Right ventricle myocardium superior (tissue), 1 donor: Measurements from ENCODE around the gene RAB20. TPM values are rescaled to one million over a fixed set of nuclear protein-coding genes. Genes with fewer than 3 reads are reported as not detected.
"Not testable (repeated sequence)": the region's sequence is repeated elsewhere in the genome, so short reads cannot be mapped to it uniquely, and the experiment has no call there.

Source experiments
- ATAC-seq: fragments of 200-7000 bp; cut with Tn5 transposase; one replicate; pipeline ENCODE4 v1.9.1; 2020; ENCODE audit warnings: mild to moderate bottlenecking; ENCODE audit not compliant: poor library complexity
- DNase-seq: peaks from one replicate; pipeline ENCODE4 v3.0.0-alpha.2; 2020
- intact Hi-C: fragments of 100-400 bp; cut with DNase I; formaldehyde crosslinking; loops from one replicate; pipeline ENCODE4 v1.11.2; 2022
- total RNA-seq: library from RNA; stranded (reverse); fragmentation: NEBNext Ultra II Directional; extraction: Animal tissue kit (Norgen Biotek cat#: 25700); gene quantifications from one replicate; pipeline ENCODE4 v1.2.1, GENCODE V29; 2021
- donor health status: DM: no; HTN: yes; CAD: no; lungs with severe emphysema.

Gene RAB20
- total RNA-seq, 1 donor from 2014 or later, result 10.0 TPM

DNA sequence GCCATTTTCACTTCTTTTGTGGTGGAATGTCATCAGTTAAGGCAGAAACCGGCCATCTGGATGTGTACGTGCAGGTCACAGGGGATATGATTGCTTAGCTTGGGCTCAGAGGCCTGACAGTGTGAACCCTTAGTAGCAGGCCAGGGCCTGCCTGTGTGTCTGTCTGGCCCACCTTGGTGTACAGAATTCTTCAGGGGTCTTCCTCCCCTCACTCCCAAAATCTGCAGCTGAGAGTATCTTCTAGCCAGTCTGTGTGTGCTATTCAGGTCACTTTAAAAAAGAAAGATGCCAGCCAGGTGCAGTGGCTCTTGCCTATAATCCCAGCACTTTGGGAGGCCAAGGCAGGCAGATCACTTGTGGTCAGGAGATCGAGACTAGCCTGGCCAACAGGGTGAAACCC lies 74.6 kb downstream of the RAB20 start:
- intact Hi-C loops, ATAC-seq, DNase-seq: not testable (repeated sequence)

DNA sequence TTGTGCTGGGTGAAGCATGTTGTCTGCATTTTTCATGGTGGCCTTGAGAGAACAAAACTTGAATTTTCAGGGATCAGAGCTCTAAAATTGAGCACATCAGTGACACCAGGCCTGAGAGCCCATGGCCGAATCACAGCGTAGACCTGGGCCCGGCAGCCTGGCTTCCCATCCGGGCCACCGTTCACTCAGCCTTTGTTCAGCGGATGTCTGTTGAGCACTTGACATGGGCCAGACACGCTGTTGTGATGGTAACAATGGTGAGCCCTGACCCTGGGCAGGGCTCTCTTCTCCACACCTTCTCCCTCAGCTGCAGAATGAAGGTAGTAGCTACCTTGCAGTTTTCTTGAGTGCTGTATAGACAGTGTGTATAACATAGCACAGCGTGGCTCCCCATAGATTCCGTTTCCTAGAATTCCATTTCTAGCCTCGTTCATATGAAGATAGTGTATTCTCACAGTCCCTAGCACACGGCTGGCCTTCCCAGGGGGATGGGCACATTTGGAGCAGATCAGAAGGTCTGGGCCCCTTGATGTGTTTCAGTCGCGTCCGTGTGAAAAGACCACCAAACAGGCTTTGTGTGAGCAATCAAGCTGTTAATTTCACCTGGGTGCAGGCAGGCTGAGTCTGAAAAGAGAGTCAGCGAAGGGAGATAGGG lies 75.3 kb downstream of the RAB20 start:
- ATAC-seq (no peak), DNase-seq (no peak)
- intact Hi-C loops, result no loop called here

DNA sequence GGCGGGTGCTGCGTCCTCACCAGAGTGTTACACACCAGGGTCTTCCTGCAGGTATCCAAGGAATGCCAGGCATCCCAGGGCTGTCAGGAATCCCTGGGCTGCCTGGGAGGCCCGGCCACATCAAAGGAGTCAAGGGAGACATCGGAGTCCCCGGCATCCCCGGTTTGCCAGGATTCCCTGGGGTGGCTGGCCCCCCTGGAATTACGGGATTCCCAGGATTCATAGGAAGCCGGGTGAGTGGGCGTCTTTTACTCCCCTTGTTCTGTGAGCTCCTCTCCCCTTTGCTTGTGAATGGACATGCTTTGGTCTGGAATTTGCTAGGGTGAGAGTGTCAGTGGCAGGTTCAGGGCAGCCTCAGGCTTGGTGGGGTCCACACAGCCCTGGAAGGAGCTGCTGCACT lies 75.9 kb downstream of the RAB20 start:
- DNase-seq (no peak), ATAC-seq (no peak)
- intact Hi-C loops, result no loop called here

DNA sequence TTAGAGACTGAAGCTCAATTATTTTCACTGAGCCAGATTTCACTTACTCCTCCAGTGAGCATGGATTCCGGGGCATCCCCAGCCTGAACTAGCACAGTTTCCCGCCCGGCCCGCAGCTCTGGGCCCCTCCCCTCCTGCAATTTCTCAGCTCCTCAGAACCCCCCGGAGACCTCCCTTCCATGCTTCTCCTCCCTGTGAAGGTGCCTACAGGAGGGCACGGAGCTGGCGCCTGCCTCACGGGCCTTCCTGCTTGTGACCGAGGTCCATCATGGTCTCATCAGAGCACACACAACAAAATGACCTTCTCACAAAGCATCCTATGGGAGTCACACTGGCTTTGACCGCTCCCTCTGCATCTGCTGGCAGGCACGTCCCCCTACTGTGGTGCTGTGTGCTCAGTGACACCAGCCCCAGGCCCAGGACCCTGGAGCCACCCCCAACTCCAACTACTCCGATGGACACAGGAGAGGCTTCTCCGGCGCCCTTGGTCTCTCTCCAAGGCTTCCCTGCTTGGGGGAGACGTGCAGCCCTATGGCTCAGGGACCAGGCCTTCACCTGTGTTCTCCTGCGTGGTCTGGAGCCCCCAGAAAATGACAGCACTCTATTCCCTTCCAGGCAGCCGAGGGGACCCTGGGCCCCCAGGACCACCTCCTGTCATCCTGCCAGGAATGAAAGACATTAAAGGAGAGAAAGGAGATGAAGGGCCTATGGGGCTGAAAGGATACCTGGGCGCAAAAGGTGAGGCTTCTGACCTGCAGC lies 77.1 kb downstream of the RAB20 start:
- DNase-seq (no peak), ATAC-seq (no peak)
- intact Hi-C loops, result no loop called here

DNA sequence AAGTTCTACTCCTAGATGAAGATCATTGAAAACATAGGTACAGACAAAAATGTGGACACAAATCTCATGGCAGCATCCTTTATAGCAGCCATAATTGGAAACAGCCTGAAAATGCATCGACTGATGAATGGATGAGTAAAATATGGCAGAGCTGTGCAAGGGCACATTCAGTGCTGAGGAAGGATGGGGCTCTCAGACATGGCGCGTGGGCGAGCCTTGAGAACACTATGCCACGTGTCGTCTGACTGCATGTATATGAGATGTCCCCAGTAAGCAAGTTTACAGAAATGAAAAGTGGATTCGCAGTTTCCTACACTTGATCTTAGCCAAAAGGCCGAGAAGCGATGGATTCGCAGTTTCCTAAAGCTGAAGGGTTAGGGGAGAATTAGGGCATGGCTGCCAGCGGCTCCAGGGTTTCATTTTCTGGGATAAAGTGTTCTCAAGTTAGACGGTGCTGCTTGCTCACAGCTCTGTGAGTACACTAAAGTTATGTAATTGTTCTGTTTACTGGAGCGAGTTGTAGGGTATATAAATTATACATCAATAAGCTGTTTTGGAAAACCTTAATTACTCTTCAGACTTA lies 78.0 kb downstream of the RAB20 start:
- DNase-seq (no peak), ATAC-seq (no peak)
- intact Hi-C loops, result no loop called here

DNA sequence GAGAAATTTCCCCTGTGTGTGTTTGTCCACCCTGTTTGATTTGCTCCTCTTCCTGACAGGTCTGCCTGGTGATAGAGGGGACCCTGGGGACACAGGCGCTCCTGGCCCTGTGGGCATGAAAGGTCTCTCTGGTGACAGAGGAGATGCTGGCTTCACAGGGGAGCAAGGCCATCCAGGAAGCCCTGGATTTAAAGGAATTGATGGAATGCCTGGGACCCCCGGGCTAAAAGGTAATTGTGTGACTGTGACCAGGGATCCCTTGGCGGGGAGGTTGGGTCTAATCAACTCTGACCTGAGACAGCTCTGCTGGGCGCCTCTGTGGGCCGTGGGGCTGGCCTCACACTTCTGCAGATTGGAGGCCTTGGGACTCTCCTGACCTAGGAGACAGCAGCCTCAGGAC lies 81.4 kb downstream of the RAB20 start:
- DNase-seq (no peak), ATAC-seq (no peak)
- intact Hi-C loops, result no loop called here

DNA sequence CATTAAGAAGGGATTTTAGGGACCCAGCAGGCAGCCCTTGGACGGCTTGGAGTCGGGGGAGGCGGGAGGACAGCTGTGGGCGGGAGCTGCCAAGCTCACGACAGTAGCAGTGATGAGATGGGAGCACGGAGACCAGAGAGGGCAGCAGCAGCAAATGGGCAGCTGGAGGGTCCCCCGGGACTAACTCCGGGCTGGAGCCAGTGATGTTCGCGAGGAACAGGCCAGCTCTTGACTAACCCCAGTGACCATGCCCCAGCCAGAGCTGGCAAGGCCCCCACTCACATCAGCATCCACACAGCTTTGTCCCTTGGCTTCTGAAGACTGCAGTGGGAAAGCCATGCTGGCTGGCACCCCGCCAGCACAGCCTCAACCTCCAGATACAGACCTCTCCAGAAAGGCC lies 81.9 kb downstream of the RAB20 start:
- peak; percentile 77 for DNase-seq
- ATAC-seq, result peak; percentile 57
- intact Hi-C loops, result no loop called here

DNA sequence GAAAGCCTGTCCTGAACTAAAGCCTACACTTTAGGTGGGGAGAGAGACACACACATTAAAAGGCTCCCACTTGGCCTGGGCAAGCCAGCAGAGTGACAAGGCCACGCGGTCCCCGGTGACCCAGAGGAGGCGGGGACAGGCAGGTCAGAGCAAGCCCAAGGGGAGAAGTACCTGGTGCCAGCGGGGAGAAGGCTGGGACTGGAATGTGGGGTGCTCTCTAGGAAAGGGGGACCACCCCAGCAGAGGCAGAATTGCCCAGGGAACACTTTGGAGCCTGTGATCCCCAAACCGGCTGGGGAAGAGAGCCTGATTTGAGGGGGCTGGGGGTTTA lies 82.3 kb downstream of the RAB20 start:
- ATAC-seq, result no peak
- DNase-seq, result no peak
- intact Hi-C loops, result no loop called here

DNA sequence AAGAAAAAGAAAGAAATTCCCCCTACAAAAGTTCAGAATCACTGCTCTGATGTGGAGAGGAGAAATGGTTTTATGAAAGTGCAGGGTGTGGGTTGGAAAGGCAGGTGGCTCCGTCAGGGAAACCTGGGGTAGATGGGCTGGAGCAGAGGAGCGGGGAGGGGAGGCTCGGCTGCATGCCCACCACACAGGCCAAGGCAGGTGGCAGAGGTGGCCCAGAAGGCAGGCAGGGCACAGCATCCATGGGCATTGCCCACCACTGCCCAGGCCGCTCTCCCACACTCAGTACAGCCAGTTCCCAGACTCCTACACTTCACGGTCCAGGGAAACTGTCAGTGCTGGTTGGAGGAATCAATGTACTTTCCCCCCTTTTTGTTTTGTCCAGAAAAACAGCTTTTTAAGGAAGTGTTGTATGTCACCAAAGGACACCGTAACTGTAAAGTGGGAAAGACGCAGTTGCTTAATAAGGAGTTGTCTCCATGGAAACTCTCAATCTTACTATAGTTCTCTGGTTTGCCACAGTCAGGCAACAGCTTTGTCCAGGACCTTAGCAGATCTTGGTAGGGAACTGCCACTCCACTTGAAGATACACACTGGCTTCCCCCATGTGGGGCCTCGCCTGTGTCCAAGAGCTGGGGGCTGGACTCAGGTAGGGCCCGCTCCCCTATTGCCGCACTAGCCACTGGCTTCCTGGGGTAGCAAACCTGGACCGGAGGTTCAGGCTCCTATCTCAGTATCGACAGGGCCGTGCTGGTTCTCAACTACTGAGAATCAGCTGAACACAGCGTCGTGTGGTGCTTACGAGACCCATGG lies 82.9 kb downstream of the RAB20 start:
- no peak for DNase-seq
- ATAC-seq, result no peak

DNA sequence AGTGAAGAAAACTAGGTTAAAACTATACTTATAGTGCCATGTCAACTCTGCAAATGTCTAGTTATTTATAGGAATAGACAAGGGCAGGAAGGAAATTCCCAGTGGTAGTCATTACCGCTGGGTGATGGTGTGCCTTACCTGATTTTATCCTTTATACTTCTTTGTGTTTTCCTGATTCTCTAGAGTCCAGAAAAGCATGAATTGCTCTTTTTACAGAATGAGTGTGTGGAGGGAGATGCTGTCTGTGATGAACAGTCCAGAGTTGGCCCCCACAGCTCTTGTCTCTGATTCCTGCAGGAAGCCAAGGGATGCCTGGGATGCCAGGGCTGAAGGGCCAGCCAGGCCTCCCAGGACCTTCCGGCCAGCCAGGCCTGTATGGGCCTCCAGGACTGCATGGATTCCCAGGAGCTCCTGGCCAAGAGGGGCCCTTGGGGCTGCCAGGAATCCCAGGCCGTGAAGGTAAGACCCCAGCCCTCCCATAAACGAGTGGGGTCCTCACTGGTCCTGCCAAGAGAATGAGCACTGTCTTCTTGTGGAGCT lies 83.7 kb downstream of the RAB20 start:
- ATAC-seq, result no peak
- intact Hi-C loops, result no loop called here
- DNase-seq, result no peak

More for the DNA sequence above, 82.9 kb downstream of the RAB20 start:
- intact Hi-C loops, result no loop called here

DNA sequence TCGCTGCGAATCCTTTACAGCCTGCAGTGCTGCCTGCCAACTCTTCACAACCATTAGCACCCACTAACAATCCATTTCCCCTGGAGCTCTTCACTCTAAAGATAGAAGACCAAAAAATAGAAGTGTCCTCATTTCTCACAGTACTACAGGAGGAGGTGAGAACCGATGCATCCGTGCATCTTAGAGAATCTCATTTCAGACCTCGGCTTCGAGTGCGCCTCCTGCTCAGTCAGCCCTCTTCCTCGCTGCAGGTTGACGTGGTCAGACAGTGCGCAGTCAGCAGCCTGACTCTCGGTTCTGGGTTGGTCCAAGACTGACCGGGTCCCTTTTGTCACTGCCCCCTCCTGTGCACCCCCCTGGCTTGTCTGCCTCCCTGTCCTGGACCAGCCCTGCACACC lies 85.3 kb downstream of the RAB20 start:
- intact Hi-C loops, result no loop called here
- DNase-seq, result no peak
- ATAC-seq, result no peak

DNA sequence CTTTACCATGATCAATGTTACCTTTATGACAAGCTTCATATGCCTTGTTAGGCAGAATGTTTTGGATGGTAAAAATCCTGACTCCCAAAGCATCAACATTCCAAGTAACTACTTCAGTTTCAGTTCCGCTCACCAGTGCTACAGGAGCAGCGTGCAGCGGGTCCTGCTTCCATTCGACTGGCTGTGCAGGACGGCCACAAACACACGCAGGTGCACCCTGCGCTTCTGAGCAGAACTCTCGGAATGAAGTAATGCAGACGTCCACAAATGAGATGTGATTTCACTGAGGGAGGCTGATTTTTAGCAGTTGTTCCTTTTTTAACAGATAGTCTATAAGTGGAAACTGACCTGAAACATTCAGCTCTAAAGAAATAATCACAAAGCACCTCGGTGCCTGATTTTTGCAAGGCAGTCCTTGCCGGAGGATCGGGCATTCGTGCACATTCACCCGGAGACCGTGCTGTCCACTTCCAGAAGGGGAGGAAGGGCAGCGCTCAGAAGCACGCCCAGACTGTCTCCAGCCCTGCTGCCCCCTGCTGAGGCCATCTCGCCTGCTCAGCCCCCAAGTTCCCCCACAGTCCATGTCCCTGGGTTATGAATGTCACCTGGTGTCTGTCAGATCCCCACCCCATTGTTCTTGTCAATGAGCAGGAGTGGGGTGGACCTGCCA lies 85.8 kb downstream of the RAB20 start:
- intact Hi-C loops, result no loop called here
- DNase-seq, result no peak
- no peak for ATAC-seq

DNA sequence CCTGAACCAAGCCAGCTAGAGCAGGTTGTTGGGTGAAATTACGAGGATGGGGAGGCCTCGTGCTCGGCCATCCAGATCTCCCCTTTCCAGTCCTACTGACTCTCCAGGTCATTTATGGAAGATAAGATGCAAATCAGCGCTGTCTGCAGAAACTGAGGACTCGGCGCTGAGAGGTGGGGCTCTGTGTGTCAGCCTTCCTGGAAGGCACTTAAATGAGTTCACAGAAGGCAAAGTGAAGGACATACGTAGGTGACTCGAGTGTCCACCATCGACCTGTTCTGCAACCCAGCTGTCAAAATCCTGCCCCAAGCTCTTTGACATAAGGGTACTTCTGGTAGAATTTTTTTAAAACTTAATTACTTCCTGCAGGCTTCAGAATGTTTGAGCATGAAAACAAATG lies 86.4 kb downstream of the RAB20 start:
- no peak for ATAC-seq
- intact Hi-C loops, result no loop called here
- DNase-seq, result no peak

DNA sequence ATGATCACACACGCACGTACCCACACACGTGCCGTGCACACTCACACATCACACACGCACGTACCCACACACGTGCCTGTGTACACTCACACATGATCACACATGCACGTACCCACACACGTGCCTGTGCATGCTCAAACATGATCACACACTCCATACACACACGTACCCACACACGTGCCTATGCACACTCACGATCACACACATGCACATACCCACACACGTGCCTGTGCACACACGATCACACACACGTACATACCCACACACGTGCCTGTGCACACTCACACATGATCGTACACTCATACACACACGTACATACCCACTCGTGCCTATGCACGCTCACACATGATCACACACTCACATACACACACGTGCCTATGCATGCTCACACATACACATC lies 86.8 kb downstream of the RAB20 start:
- intact Hi-C loops, result no loop called here
- DNase-seq, result no peak
- ATAC-seq, result no peak

Other genes with a start within 250 kb of the RAB20 start
- gene NAXD, start 53.8 kb upstream of the RAB20 start, total RNA-seq, result 27.6 TPM
- 55.3 TPM for gene CARS2, start 144.4 kb upstream of the RAB20 start, total RNA-seq
- 6.6 TPM for gene ING1, start 152.0 kb upstream of the RAB20 start, total RNA-seq